KMS-11 (cell line): ENCODE results near the gene DDN.

ENCODE experiments used
- H2AFZ ChIP-seq: fragments of 200-600 bp; sonication (generic); 2 replicates; pipeline ENCODE4 v1.6.1; 2016; ENCODE audit warnings: antibody characterized with exemption, mixed run types, low read depth
- H3K27ac ChIP-seq: fragments of 200-600 bp; sonication (generic); 2 replicates; pipeline ENCODE4 v1.6.1; 2016; ENCODE audit warnings: mild to moderate bottlenecking, mixed run types
- H3K27me3 ChIP-seq: fragments of 200-600 bp; sonication (generic); 2 replicates; pipeline ENCODE4 v1.6.1; 2017; ENCODE audit warnings: mild to moderate bottlenecking, low read depth, mixed run types, moderate library complexity; ENCODE audit not compliant: insufficient read depth
- H3K36me3 ChIP-seq: fragments of 200-600 bp; sonication (generic); 2 replicates; pipeline ENCODE4 v1.6.1; 2017; ENCODE audit warnings: mild to moderate bottlenecking, mixed run types; ENCODE audit not compliant: insufficient read depth
- H3K4me1 ChIP-seq: fragments of 200-600 bp; sonication (generic); 2 replicates; pipeline ENCODE4 v1.6.1; 2016; ENCODE audit warnings: mild to moderate bottlenecking, low read depth, mixed run types; ENCODE audit not compliant: poor library complexity, severe bottlenecking
- H3K4me2 ChIP-seq: fragments of 200-600 bp; sonication (generic); 2 replicates; pipeline ENCODE4 v1.7.0; 2016; ENCODE audit warnings: mild to moderate bottlenecking, mixed run types
- H3K4me3 ChIP-seq: fragments of 200-600 bp; sonication (generic); IDR thresholded peaks from 2 replicates; pipeline ENCODE4 v1.6.1; 2017; ENCODE audit warnings: low read depth, low read length, mixed read lengths; ENCODE audit not compliant: insufficient read depth
- H3K79me2 ChIP-seq: fragments of 200-600 bp; sonication (generic); 2 replicates; pipeline ENCODE4 v1.6.1; 2016; ENCODE audit warnings: low read depth, mixed run types; ENCODE audit not compliant: insufficient read depth
- H3K9ac ChIP-seq: fragments of 200-600 bp; sonication (generic); 2 replicates; pipeline ENCODE4 v1.6.1; 2016; ENCODE audit warnings: mild to moderate bottlenecking, mixed run types
- H4K20me1 ChIP-seq: fragments of 200-600 bp; sonication (generic); 2 replicates; pipeline ENCODE4 v1.6.1; 2016; ENCODE audit warnings: mild to moderate bottlenecking, mixed run types; ENCODE audit not compliant: insufficient read depth
- TF ChIP-seq, protein P1 (sequence below): fragments of 200-600 bp; sonication (generic); conservative IDR thresholded peaks from 2 replicates; pipeline ENCODE4 v1.6.1; 2017; ENCODE audit warnings: low read depth, mild to moderate bottlenecking, antibody characterized with exemption, low read length, moderate library complexity, mixed read lengths

The DDN gene

DNA sequence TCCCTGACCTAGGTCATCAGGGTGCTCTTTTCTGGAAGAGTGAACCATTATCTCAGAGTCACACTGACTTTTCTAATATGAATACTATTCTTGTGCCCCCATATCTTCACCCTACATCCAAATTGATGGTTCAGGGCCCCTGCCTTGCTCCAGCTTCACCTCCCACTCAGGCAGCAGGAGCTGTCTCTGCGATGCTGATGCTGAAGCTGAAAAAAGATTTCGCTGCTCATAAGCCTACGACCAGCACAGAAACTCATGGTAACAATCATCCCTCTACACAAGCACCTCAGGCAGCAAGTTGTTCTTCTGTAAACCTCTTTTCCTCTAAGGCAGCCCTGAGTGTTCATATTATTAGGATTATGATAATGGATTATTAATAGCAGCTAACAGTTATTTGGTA lies 45.1 kb downstream of the DDN start:
- Histone ChIP-seq H3K4me3 (no peak overlapping the region), H3K27ac (no peak overlapping the region), H3K27me3 (no peaks in the 10 kb centered on the region), H3K79me2 (peaks cover 71% of the 10 kb centered on the region), H3K9ac (no peak overlapping the region), H4K20me1 (no peaks in the 10 kb centered on the region), H3K36me3 (no peaks in the 10 kb centered on the region), H2AFZ (no peak overlapping the region), H3K4me2 (no peak overlapping the region), H3K4me1 (peaks cover 49% of the 10 kb centered on the region)
- TF ChIP-seq, protein P1, sequence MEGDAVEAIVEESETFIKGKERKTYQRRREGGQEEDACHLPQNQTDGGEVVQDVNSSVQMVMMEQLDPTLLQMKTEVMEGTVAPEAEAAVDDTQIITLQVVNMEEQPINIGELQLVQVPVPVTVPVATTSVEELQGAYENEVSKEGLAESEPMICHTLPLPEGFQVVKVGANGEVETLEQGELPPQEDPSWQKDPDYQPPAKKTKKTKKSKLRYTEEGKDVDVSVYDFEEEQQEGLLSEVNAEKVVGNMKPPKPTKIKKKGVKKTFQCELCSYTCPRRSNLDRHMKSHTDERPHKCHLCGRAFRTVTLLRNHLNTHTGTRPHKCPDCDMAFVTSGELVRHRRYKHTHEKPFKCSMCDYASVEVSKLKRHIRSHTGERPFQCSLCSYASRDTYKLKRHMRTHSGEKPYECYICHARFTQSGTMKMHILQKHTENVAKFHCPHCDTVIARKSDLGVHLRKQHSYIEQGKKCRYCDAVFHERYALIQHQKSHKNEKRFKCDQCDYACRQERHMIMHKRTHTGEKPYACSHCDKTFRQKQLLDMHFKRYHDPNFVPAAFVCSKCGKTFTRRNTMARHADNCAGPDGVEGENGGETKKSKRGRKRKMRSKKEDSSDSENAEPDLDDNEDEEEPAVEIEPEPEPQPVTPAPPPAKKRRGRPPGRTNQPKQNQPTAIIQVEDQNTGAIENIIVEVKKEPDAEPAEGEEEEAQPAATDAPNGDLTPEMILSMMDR, result no peak

DNA sequence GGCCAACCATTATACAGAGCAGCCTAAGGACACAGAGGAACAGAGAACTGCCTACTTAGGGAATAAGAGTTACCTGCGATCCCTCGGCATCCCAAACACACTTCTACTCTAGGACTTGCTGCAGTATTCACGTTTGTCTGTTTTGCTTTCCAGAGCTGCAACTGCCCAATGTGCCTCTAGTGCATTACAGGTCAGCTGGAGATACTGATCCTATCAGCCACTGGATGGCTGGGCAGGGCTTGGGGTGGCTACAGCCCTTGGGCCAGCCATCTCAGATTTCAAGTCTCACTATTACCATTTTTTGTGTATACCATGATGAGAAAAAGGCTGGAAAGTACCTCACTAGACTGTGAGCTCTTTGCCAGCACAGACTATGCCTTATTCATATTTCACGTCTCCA lies 46.5 kb downstream of the DDN start:
- TF ChIP-seq, protein P1, result no peak
- H3K27ac ChIP-seq, result no peak overlapping the region
- H3K4me1 ChIP-seq, result peaks cover 44% of the 10 kb centered on the region
- H3K79me2 ChIP-seq, result peaks cover 80% of the 10 kb centered on the region
- H2AFZ ChIP-seq, result no peak overlapping the region
- H3K36me3 ChIP-seq, result no peaks in the 10 kb centered on the region
- H3K9ac ChIP-seq, result no peak overlapping the region
- no peak overlapping the region for H3K4me2 ChIP-seq
- no peaks in the 10 kb centered on the region for H4K20me1 ChIP-seq
- no peak overlapping the region for H3K4me3 ChIP-seq
- H3K27me3 ChIP-seq, result no peaks in the 10 kb centered on the region

DNA sequence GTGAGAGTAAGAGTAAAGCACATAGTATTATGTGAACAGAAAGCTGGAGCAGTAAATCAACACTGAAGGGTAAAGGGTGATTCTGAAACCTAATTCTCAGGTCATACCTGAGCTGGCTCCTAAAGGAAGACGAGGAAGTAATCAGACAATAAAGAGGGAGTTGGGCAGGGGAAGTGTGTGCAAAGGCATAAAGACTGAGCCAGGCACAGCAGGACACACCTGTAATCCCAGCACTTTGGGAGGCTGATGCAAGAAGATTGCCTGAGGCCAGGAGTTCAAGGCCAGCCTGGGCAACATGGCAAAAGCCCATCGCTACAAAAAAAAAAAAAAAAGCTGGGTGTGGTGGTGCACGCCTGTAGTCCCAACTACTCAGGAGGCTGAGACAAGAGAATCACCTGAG lies 51.4 kb downstream of the DDN start:
- Histone ChIP-seq H3K4me2 (no peak overlapping the region), H3K9ac (no peak overlapping the region), H3K27me3 (no peaks in the 10 kb centered on the region), H3K36me3 (no peaks in the 10 kb centered on the region), H2AFZ (no peak overlapping the region), H3K4me3 (no peak overlapping the region), H4K20me1 (no peaks in the 10 kb centered on the region), H3K27ac (no peak overlapping the region), H3K79me2 (peaks cover 48% of the 10 kb centered on the region), H3K4me1 (peaks cover 9% of the 10 kb centered on the region)
- TF ChIP-seq, protein P1, result no peak

DNA sequence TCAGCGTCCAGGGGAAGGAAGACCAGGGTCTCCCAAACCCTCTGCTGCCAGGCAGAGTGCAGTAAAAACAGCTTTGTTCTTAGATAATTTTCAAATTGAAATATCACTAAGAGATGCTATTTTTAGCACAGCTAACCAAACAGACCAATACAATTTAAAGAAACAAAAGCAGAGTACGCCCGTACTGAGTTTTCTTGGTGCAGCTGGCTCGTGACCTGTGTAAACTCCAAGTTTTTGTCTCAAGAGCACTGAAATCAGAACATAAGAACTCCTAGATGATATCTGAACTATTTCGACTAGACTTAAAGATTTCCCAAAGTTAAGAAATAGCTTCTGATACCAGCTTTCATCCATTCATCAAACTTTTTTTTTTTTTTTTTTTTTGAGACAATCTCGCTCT lies 52.2 kb downstream of the DDN start:
- Histone ChIP-seq H3K79me2 (peaks cover 40% of the 10 kb centered on the region), H3K4me2 (no peak overlapping the region), H4K20me1 (no peaks in the 10 kb centered on the region), H3K4me1 (peaks cover 3% of the 10 kb centered on the region), H3K4me3 (no peak overlapping the region), H3K36me3 (no peaks in the 10 kb centered on the region), H3K9ac (no peak overlapping the region), H3K27ac (no peak overlapping the region), H2AFZ (no peak overlapping the region), H3K27me3 (no peaks in the 10 kb centered on the region)
- TF ChIP-seq, protein P1, result no peak

DNA sequence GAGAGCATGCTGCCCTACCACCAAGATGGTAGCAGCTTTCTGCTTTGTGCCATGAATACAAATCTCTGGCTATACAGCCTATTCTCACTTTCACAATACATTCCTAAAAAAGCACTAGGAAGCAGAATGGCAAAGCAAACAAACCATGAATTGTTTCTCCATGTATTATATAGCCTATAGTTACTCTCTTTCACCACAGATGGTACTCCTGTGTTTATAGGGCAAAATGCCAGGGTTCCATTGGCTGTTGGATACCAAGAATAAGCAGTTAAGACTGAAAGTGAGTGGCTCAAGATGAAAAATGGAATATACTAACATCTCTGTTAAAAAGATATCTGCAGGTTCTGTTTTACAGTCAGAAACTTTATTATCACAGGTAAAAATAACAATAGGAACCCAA lies 53.0 kb downstream of the DDN start:
- Histone ChIP-seq H2AFZ (no peak overlapping the region), H3K79me2 (peaks cover 39% of the 10 kb centered on the region; the same call in 1 of the 2 replicates), H3K4me3 (no peak overlapping the region), H3K27me3 (no peaks in the 10 kb centered on the region), H3K27ac (no peak overlapping the region), H3K9ac (no peak overlapping the region), H4K20me1 (no peaks in the 10 kb centered on the region), H3K4me1 (peaks cover 3% of the 10 kb centered on the region), H3K36me3 (no peaks in the 10 kb centered on the region), H3K4me2 (no peak overlapping the region)
- TF ChIP-seq, protein P1, result no peak
